ENCODE results near the gene RABGAP1L. TPM values are rescaled to one million over a fixed set of nuclear protein-coding genes. Genes with fewer than 3 reads are reported as not detected.
A peak's percentile ranks its signal among the peaks of the same experiment; 100 is the strongest.

RABGAP1L gene
- total and polyA plus RNA-seq, 2 of the 8 experiments (the other 6 are each of a cell fraction or from before 2014, with no cell fraction given): 33.3 to 156 TPM

GRCh38 chr1:174800216-174800851 lies 641.0 kb downstream of the RABGAP1L start:
- DNase-seq (ENCODE audit: low read depth in 1 of 2, low spot score in 2 of 2) (no peak), FAIRE-seq (no peak)
- H3K23me2 ChIP-seq (ENCODE audit: low read depth, low read length): peaks cover 12% of the 10 kb centered on the region
- H3K4ac ChIP-seq (replicated peaks; ENCODE audit: insufficient read length, low read depth, low read length): no peak overlapping the region
- H3K23ac ChIP-seq (ENCODE audit: insufficient read length): no peak overlapping the region
- peak overlapping the region; percentile 46 to 59 (median 50); a peak in 7 of 8 replicates for H3K4me3 ChIP-seq (ENCODE audit: extremely low read depth in 1 of 4, insufficient read depth in 2 of 4, low read depth in 3 of 4, low read length in 4 of 4)
- H3K18ac ChIP-seq (ENCODE audit: extremely low read depth, low read length): 0 out of 2 replicates have a peak overlapping the region, but pooled peaks have one; percentile 7
- no peak overlapping the region for H2BK15ac ChIP-seq (ENCODE audit: low read length)
- no peak overlapping the region for H2BK20ac ChIP-seq (ENCODE audit: low read length)
- H2BK120ac ChIP-seq (replicated peaks; ENCODE audit: low read depth, low read length): no peak overlapping the region
- H3K27ac ChIP-seq (ENCODE audit: low read depth, low read length): no peak overlapping the region
- no peak overlapping the region for H4K91ac ChIP-seq (replicated peaks; ENCODE audit: insufficient read length, low read length)
- no peak overlapping the region for H4K8ac ChIP-seq (ENCODE audit: extremely low read depth, insufficient read depth, low read length)
- ChIA-PET CTCF (ENCODE audit: partially characterized antibody) (interaction anchor here (0.6 to 2.0 kb wide), 11 partner anchors 10 to 198 kb away, joined by 3 to 7 read pairs (median 4); no protein-coding TSS in a partner anchor), POLR2A (ENCODE audit: partially characterized antibody) (interaction anchor here (1.0 to 2.1 kb wide), 8 partner anchors 9 to 199 kb away, joined by 3 to 13 read pairs (median 4); partner anchors contain the start of gene CACYBP)
- 20% methylated on average over 10 of the region's 10 CpGs; no CpG with 5 or more reads in 1 of the 2 experiments for WGBS, 2 experiments (ENCODE audit: extremely low coverage in 1 of 2, insufficient coverage in 1 of 2, insufficient read length in 1 of 2, insufficient replicate concordance in 2 of 2, low coverage in 1 of 2, low lambda C conversion rate in 2 of 2, missing lambda C conversion rate in 1 of 2)
- peak overlapping the region; percentile 75 for H2AFZ ChIP-seq (ENCODE audit: low read length)
- H3K79me1 ChIP-seq (ENCODE audit: low read depth, low read length): no peaks in the 10 kb centered on the region
- no peak overlapping the region for H2BK12ac ChIP-seq (ENCODE audit: low read depth, low read length)
- H3K9me3 ChIP-seq (ENCODE audit: insufficient read depth in 2 of 2, low read depth in 1 of 2, low read length in 1 of 2): no peaks in the 10 kb centered on the region
- H3K36me3 ChIP-seq (ENCODE audit: control insufficient read depth in 2 of 4, insufficient read depth in 4 of 4, low read length in 3 of 4): no peaks in the 10 kb centered on the region
- H3K4me1 ChIP-seq (replicated peaks in 1 of 4; ENCODE audit: control insufficient read depth in 3 of 4, insufficient read depth in 4 of 4, low read length in 3 of 4): peaks cover 4 to 11% (median 8%) of the 10 kb centered on the region in 4 experiments
- peak overlapping the region; percentile 97 to 99 for H3K4me2 ChIP-seq (ENCODE audit: insufficient read depth in 1 of 2, low read depth in 2 of 2, low read length in 2 of 2)
- H3K14ac ChIP-seq (ENCODE audit: insufficient read length): no peak overlapping the region
- H2BK5ac ChIP-seq (ENCODE audit: low read depth, low read length): no peak overlapping the region
- no peaks in the 10 kb centered on the region for H3K27me3 ChIP-seq (replicated peaks in 1 of 4; ENCODE audit: control insufficient read depth in 3 of 4, extremely low read depth in 1 of 4, insufficient read depth in 3 of 4, low read length in 3 of 4)
- no peaks in the 10 kb centered on the region for H3K79me2 ChIP-seq (ENCODE audit: control insufficient read depth in 1 of 2, insufficient read depth in 2 of 2, low read length in 2 of 2)
- no peak overlapping the region for H4K5ac ChIP-seq (ENCODE audit: insufficient read length, low read depth, low read length)
- H3K9ac ChIP-seq (replicated peaks in 1 of 4; ENCODE audit: extremely low read depth in 1 of 4, low read depth in 3 of 4, low read length in 3 of 4): peak overlapping the region in 3 of 4 experiments; percentile 56 to 70 (median 64); a peak in 5 of 7 replicates
- TF ChIP-seq SAP30 (IDR thresholded peaks at IDR 0.05; ENCODE audit: insufficient read depth, insufficient replicate concordance, low read length) (peak; percentile 28), SIN3A (conservative IDR thresholded peaks at IDR 0.05 in 1 of 2, IDR thresholded peaks at IDR 0.05 in 1 of 2; ENCODE audit: low read depth in 1 of 2, low read length in 2 of 2) (0 out of 4 replicates have a peak, but pooled peaks of 1 of the 2 experiments have one; percentile 60), YY1 (IDR thresholded peaks at IDR 0.05; ENCODE audit: low read depth, low read length) (no peak), RBBP5 (IDR thresholded peaks at IDR 0.05; ENCODE audit: borderline replicate concordance, low read depth, low read length) (no peak), JUN (IDR thresholded peaks at IDR 0.05; ENCODE audit: low read depth, low read length) (no peak), TAF7 (optimal IDR thresholded peaks at IDR 0.05; ENCODE audit: borderline replicate concordance, low read depth, low read length) (no peak), BACH1 (IDR thresholded peaks at IDR 0.05; ENCODE audit: low read length) (no peak), POLR2AphosphoS5 (IDR thresholded peaks at IDR 0.05; ENCODE audit: low read depth, low read length) (no peak)
- H2AK5ac ChIP-seq (ENCODE audit: low read depth, low read length): no peak overlapping the region; the same call in 1 of the 2 replicates
- no peaks in the 10 kb centered on the region for H4K20me1 ChIP-seq (replicated peaks in 1 of 2; ENCODE audit: control insufficient read depth in 1 of 2, insufficient read depth in 2 of 2, low read length in 2 of 2)
- no peak overlapping the region for H3K56ac ChIP-seq (replicated peaks; ENCODE audit: insufficient read length, low read depth, low read length)

Data from H1 (cell line).